ENCODE data around the gene GRIA1.

Gene GRIA1

GRCh38 chr5:153490118-153491037 is at the start of gene GRIA1:
Gene GRIA1, plus strand, starts transcription at chr5:153490670.
- DNase-seq (ENCODE audit: low read depth), result no peak

GRCh38 chr5:153445875-153446579 is 44.4 kb upstream of the GRIA1 start:
- no peak for DNase-seq (ENCODE audit: low read depth)

GRCh38 chr5:153447534-153447933 is 42.9 kb upstream of the GRIA1 start:
- DNase-seq (ENCODE audit: low read depth), result no peak

GRCh38 chr5:153456354-153456753 is 34.1 kb upstream of the GRIA1 start:
- DNase-seq (ENCODE audit: low read depth), result no peak

GRCh38 chr5:153456993-153457392 is 33.5 kb upstream of the GRIA1 start:
- DNase-seq (ENCODE audit: low read depth), result no peak

GRCh38 chr5:153458268-153458667 is 32.2 kb upstream of the GRIA1 start:
- DNase-seq (ENCODE audit: low read depth), result no peak

- no peak for DNase-seq (ENCODE audit: low read depth)
Measured at GRCh38 chr5:153459051-153459743, 31.3 kb upstream of the GRIA1 start.

- DNase-seq (ENCODE audit: low read depth), result no peak
Measured at GRCh38 chr5:153460421-153460820, 30.0 kb upstream of the GRIA1 start.

- DNase-seq (ENCODE audit: low read depth), result no peak
Measured at GRCh38 chr5:153461341-153461740, 29.1 kb upstream of the GRIA1 start.

- DNase-seq (ENCODE audit: low read depth), result no peak
Measured at GRCh38 chr5:153463806-153464205, 26.7 kb upstream of the GRIA1 start.

GRCh38 chr5:153467546-153467945 is 22.9 kb upstream of the GRIA1 start:
- DNase-seq (ENCODE audit: low read depth), result no peak

GRCh38 chr5:153469423-153469822 is 21.0 kb upstream of the GRIA1 start:
- no peak for DNase-seq (ENCODE audit: low read depth)

GRCh38 chr5:153470736-153471135 is 19.7 kb upstream of the GRIA1 start:
- no peak for DNase-seq (ENCODE audit: low read depth)

- no peak for DNase-seq (ENCODE audit: low read depth)
Measured at GRCh38 chr5:153476767-153477166, 13.7 kb upstream of the GRIA1 start.

GRCh38 chr5:153480401-153480800 is 10.1 kb upstream of the GRIA1 start:
- no peak for DNase-seq (ENCODE audit: low read depth)

GRCh38 chr5:153483482-153483881 is 7.0 kb upstream of the GRIA1 start:
- no peak for DNase-seq (ENCODE audit: low read depth)

- DNase-seq (ENCODE audit: low read depth), result no peak
Measured at GRCh38 chr5:153485641-153486040, 4.8 kb upstream of the GRIA1 start.

GRCh38 chr5:153486771-153487170 is 3.7 kb upstream of the GRIA1 start:
- DNase-seq (ENCODE audit: low read depth), result no peak

GRCh38 chr5:153489611-153490010 is 859 bp upstream of the GRIA1 start:
- DNase-seq (ENCODE audit: low read depth), result no peak

- no peak for DNase-seq (ENCODE audit: low read depth)
Measured at GRCh38 chr5:153491038-153491744, 721 bp downstream of the GRIA1 start.

GRCh38 chr5:153491856-153492255 is 1.4 kb downstream of the GRIA1 start:
- DNase-seq (ENCODE audit: low read depth), result no peak

- no peak for DNase-seq (ENCODE audit: low read depth)
Measured at GRCh38 chr5:153496835-153497234, 6.4 kb downstream of the GRIA1 start.
